Endothelial cell of umbilical vein (primary cell): ENCODE measurements around the gene TMC6. TPM values are rescaled to one million over a fixed set of nuclear protein-coding genes. Genes with fewer than 3 reads are reported as not detected.

Experiments
- BruUV-seq: library from RNA; stranded (reverse); fragments of 400-500 nt; replicated peaks from 2 replicates; lab custom pipeline; 2021; lab: Mats Ljungman, UMichigan
- CTCF ChIA-PET: fragments of 300-600, 350-600 bp; sonication (Branson Sonifier 250); formaldehyde crosslinking; loops from one replicate; lab custom pipeline; 2021; ENCODE audit warnings: antibody characterized with exemption, inconsistent platforms; lab: Charles Lee
- POLR2A ChIA-PET: fragments of 300-600, 350-600 bp; sonication (Branson Sonifier 250); formaldehyde crosslinking; loops from one replicate; lab custom pipeline; 2021; ENCODE audit warnings: antibody characterized with exemption, inconsistent platforms; lab: Charles Lee
- DNase-seq: peaks from one replicate; pipeline ENCODE4 v3.0.0-alpha.2; 2011; ENCODE audit warnings: low read depth, low spot score
- FAIRE-seq: peaks from 2 replicates; lab custom pipeline; 2011; peaks lifted over from hg19 to GRCh38; lab: Jason Lieb, UNC
- H2AFZ ChIP-seq: 2 replicates; pipeline ENCODE4 v1.6.0; 2012; ENCODE audit warnings: low read depth, low read length, control low read depth, inconsistent platforms
- H3K27ac ChIP-seq: 2 replicates; pipeline ENCODE4 v1.5.1; 2011; ENCODE audit warnings: low read depth, mild to moderate bottlenecking, control low read depth, low read length, moderate library complexity; ENCODE audit not compliant: insufficient read depth
- H3K27me3 ChIP-seq, 2 experiments: 2 replicates each; pipeline versions ENCODE4 v1.6.0 to v1.6.1; 2011; ENCODE audit warnings: low read length in 2 of 2, mixed read lengths in 1 of 2; ENCODE audit not compliant: control insufficient read depth in 2 of 2, insufficient read depth in 2 of 2
- H3K36me3 ChIP-seq, 2 experiments: 2 replicates in 1 of 2; 3 replicates in 1 of 2; pipeline ENCODE4 v1.5.1; 2011; ENCODE audit warnings: low read length in 2 of 2, mild to moderate bottlenecking in 1 of 2, moderate library complexity in 1 of 2; ENCODE audit not compliant: control insufficient read depth in 2 of 2, insufficient read depth in 2 of 2; ENCODE audit errors: extremely low read depth in 1 of 2
- H3K4me1 ChIP-seq: 3 replicates; pipeline ENCODE4 v1.5.1; 2011; ENCODE audit warnings: mild to moderate bottlenecking, low read length; ENCODE audit not compliant: control insufficient read depth, insufficient read depth; ENCODE audit errors: extremely low read depth
- H3K4me2 ChIP-seq: 2 replicates; pipeline ENCODE4 v1.6.1; 2011; ENCODE audit warnings: low read length, control low read depth, mixed read lengths; ENCODE audit not compliant: insufficient read depth
- H3K4me3 ChIP-seq, 3 experiments: fragments of 200-600 bp in 1 of 3; sonication (generic), shearing (Covaris generic) in 1 of 3; replicated peaks in 1 of 3; 2 replicates each; pipeline ENCODE4 v1.5.1; 2011 to 2016; ENCODE audit warnings: control low read depth in 3 of 3, low read length in 3 of 3, mild to moderate bottlenecking in 2 of 3, inconsistent platforms in 1 of 3, low read depth in 1 of 3, moderate library complexity in 1 of 3; ENCODE audit not compliant: insufficient read depth in 1 of 3
- H3K79me2 ChIP-seq: 2 replicates; pipeline ENCODE4 v1.6.0; 2012; ENCODE audit warnings: low read length, inconsistent platforms; ENCODE audit not compliant: control insufficient read depth, insufficient read depth
- H3K9ac ChIP-seq: replicated peaks from 2 replicates; pipeline ENCODE3; 2011; ENCODE audit warnings: low read length, control low read depth; ENCODE audit not compliant: insufficient read depth; ENCODE audit errors: extremely low read depth
- H3K9me1 ChIP-seq: replicated peaks from 3 replicates; pipeline ENCODE4 v1.6.0; 2011; ENCODE audit warnings: mild to moderate bottlenecking, low read length; ENCODE audit not compliant: control insufficient read depth, insufficient read depth; ENCODE audit errors: extremely low read depth
- H3K9me3 ChIP-seq: replicated peaks from 2 replicates; pipeline ENCODE4 v1.5.1; 2012; ENCODE audit warnings: low read length, inconsistent platforms; ENCODE audit not compliant: control insufficient read depth, insufficient read depth
- H4K20me1 ChIP-seq: replicated peaks from 2 replicates; pipeline ENCODE3; 2011; ENCODE audit warnings: mild to moderate bottlenecking, low read length; ENCODE audit not compliant: control insufficient read depth, insufficient read depth; ENCODE audit errors: extremely low read depth
- CTCF ChIP-seq, 2 donors: IDR thresholded peaks; 1 replicate in 1 of 2; 2 replicates in 1 of 2; pipeline ENCODE4 v1.5.1; 2011; ENCODE audit warnings: low read length in 2 of 2, mild to moderate bottlenecking in 2 of 2, moderate library complexity in 2 of 2, control low read depth in 1 of 2, inconsistent platforms in 1 of 2, low read depth in 1 of 2; ENCODE audit not compliant: insufficient read depth in 1 of 2; ENCODE audit errors: extremely low read depth in 1 of 2
- EZH2 ChIP-seq: IDR thresholded peaks from 2 replicates; pipeline ENCODE4 v1.6.1; 2012; ENCODE audit warnings: borderline replicate concordance, low read depth, mild to moderate bottlenecking, moderate library complexity, low read length, inconsistent platforms; ENCODE audit not compliant: severe bottlenecking
- FOS ChIP-seq: IDR thresholded peaks from 2 replicates; pipeline ENCODE4 v1.6.1; 2011; ENCODE audit warnings: mild to moderate bottlenecking, low read length, moderate library complexity, borderline replicate concordance; ENCODE audit not compliant: insufficient read depth
- GATA2 ChIP-seq: IDR thresholded peaks from 2 replicates; pipeline ENCODE4 v1.7.0; 2011; ENCODE audit warnings: low read depth, mild to moderate bottlenecking, moderate library complexity, mixed read lengths, low read length; ENCODE audit not compliant: insufficient read length, insufficient read depth
- JUN ChIP-seq: IDR thresholded peaks from 2 replicates; pipeline ENCODE4 v1.6.1; 2011; ENCODE audit warnings: borderline replicate concordance, low read depth; ENCODE audit not compliant: insufficient read length, insufficient read depth
- MYC ChIP-seq: IDR thresholded peaks from one replicate; pipeline ENCODE4 v1.6.1; 2011; ENCODE audit warnings: mild to moderate bottlenecking, low read depth, low read length
- POLR2A ChIP-seq: IDR thresholded peaks from 2 replicates; pipeline ENCODE4 v1.6.1; 2012; ENCODE audit warnings: low read depth, mild to moderate bottlenecking, control low read depth, low read length
- POLR2AphosphoS5 ChIP-seq: IDR thresholded peaks from 2 replicates; pipeline ENCODE4 v1.6.1; 2012; ENCODE audit warnings: low read depth, mild to moderate bottlenecking, control low read depth, low read length, moderate library complexity; ENCODE audit not compliant: insufficient read depth
- dilution Hi-C: fragments of 300-500 bp; cut with MboI; formaldehyde crosslinking; loops from one replicate; pipeline ENCODE4 v1.15.0; 2019; ENCODE audit warnings: low sequenced_read_pairs; ENCODE audit not compliant: extremely low pct_ligation_motif_present
- intact Hi-C: fragments of 100-400 bp; cut with micrococcal nuclease; formaldehyde crosslinking; loops from one replicate; pipeline ENCODE4 v1.10.0; 2022
- polyA plus RNA-seq, 4 experiments: library from polyadenylated mRNA; depleted of rRNA in 3 of 4; stranded (reverse) in 3 of 4; unstranded in 1 of 4; fragments of >200 nt; gene quantifications; 2 replicates each; pipeline versions ENCODE4 v1.2.1 to v1.2.3, GENCODE V29; 2011 to 2012; ENCODE audit warnings: missing spikeins in 1 of 4
- total RNA-seq: library from RNA; stranded (reverse); gene quantifications from 2 replicates; pipeline ENCODE4 v1.2.3, GENCODE V29; 2021
- TF ChIP-seq, protein P1 (sequence below): IDR thresholded peaks from 2 replicates; pipeline ENCODE4 v1.6.1; 2011; ENCODE audit not compliant: insufficient read depth, insufficient read length

The TMC6 gene
- total and polyA plus RNA-seq, 2 donors (not counting 3 experiments of a cell fraction or from before 2014, with no cell fraction given) = 23.2 to 72.4 TPM

- peak overlapping the region; percentile 67 for H3K4me2 ChIP-seq
These were observed 1.2 kb downstream of the TMC6 start for GRCh38 chr17:78127239-78127887.

More at GRCh38 chr17:78127239-78127887, 1.2 kb downstream of the TMC6 start:
- H3K79me2 ChIP-seq = no peaks in the 10 kb centered on the region
- intact Hi-C loops (loop anchor here (5.0 kb wide), 1 partner anchor 125 kb away; no protein-coding TSS in a partner anchor), dilution Hi-C loops (no loop called here)
- H3K27ac ChIP-seq = peak overlapping the region; percentile 56
- ChIA-PET CTCF (interaction anchor here (0.7 to 2.9 kb wide), 10 partner anchors 8 to 294 kb away, joined by 3 to 14 read pairs (median 5); no protein-coding TSS in a partner anchor), POLR2A (no interaction called here)
- BruUV-seq = no TSS peak
- no peaks in the 10 kb centered on the region for H3K27me3 ChIP-seq
- H3K9me3 ChIP-seq = no peaks in the 10 kb centered on the region
- TF ChIP-seq CTCF (IDR thresholded peaks at IDR 0.05; ENCODE audit: extremely low read depth in 1 of 2, insufficient read depth in 1 of 2, low read depth in 1 of 2, low read length in 2 of 2) = no peak
- TF ChIP-seq MYC = no peak
- no peak for TF ChIP-seq POLR2AphosphoS5
- no peak for TF ChIP-seq EZH2
- TF ChIP-seq, protein P1, sequence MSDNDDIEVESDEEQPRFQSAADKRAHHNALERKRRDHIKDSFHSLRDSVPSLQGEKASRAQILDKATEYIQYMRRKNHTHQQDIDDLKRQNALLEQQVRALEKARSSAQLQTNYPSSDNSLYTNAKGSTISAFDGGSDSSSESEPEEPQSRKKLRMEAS = no peak
- no peak for TF ChIP-seq POLR2A
- no peak for TF ChIP-seq GATA2
- no peak for TF ChIP-seq JUN
- no peak for TF ChIP-seq FOS
- FAIRE-seq (peak; percentile 65), DNase-seq (no peak)
- peaks cover 0 to 7% of the 10 kb centered on the region in 2 experiments for H3K36me3 ChIP-seq
- H4K20me1 ChIP-seq = no peaks in the 10 kb centered on the region
- H3K9me1 ChIP-seq = no peaks in the 10 kb centered on the region
- peak overlapping the region; percentile 78 for H2AFZ ChIP-seq
- H3K4me1 ChIP-seq = peaks cover 26% of the 10 kb centered on the region
- H3K4me3 ChIP-seq = peak overlapping the region; percentile 52 to 87 (median 60)
- H3K9ac ChIP-seq = peak overlapping the region; percentile 56
